Thyroid gland (tissue), 4 donors: ENCODE results near the gene DAG1. TPM values are rescaled to one million over a fixed set of nuclear protein-coding genes. Genes with fewer than 3 reads are reported as not detected.

Experiments
- DNase-seq, 2 donors: peaks; one replicate each; pipeline ENCODE4 v3.0.0-alpha.2; 2019
- H3K27ac ChIP-seq, 3 donors: fragments of 200-600 bp; sonication (generic); 1 replicate in 2 of 3; 2 replicates in 1 of 3; pipeline ENCODE4 v1.5.1; 2016 to 2019; ENCODE audit warnings: mild to moderate bottlenecking in 1 of 3, moderate library complexity in 1 of 3
- H3K27me3 ChIP-seq: fragments of 200-600 bp; sonication (generic); one replicate; pipeline ENCODE4 v1.5.1; 2019
- H3K36me3 ChIP-seq, 2 donors: fragments of 200-600 bp; sonication (generic); one replicate each; pipeline ENCODE4 v1.5.1; 2016 to 2019
- H3K4me1 ChIP-seq, 2 donors: fragments of 200-600 bp; sonication (generic); one replicate each; pipeline ENCODE4 v1.5.1; 2017 to 2019
- H3K4me3 ChIP-seq, 3 donors: fragments of 200-600 bp; sonication (generic); replicated peaks in 1 of 3; 1 replicate in 2 of 3; 2 replicates in 1 of 3; pipeline ENCODE4 v1.5.1; 2016; ENCODE audit warnings: mild to moderate bottlenecking in 1 of 3
- H3K9me3 ChIP-seq: fragments of 200-600 bp; sonication (generic); one replicate; pipeline ENCODE4 v1.5.1; 2017
- POLR2A ChIP-seq, 2 donors: fragments of 450-650 bp; IDR thresholded peaks; one replicate each; pipeline ENCODE4 v1.6.1; 2017; ENCODE audit warnings: antibody characterized with exemption in 2 of 2, mild to moderate bottlenecking in 2 of 2, moderate library complexity in 1 of 2
- WGBS, 2 donors: methylation state at CpG; one replicate each; pipeline ENCODE4 v1.1.5; 2017; 5-methylcytosine and 5-hydroxymethylcytosine counted together
- intact Hi-C: fragments of 100-400 bp; cut with DNase I; formaldehyde crosslinking; loops from one replicate; pipeline ENCODE4 v1.15.1; 2023
- small RNA-seq: library from RNA; depleted of rRNA; stranded (forward); fragments of <200 nt; gene quantifications from one replicate; pipeline ENCODE3, GENCODE V24; 2016
- total RNA-seq, 4 donors: library from RNA; depleted of rRNA; stranded (reverse); fragments of >200 nt; gene quantifications; one replicate each; pipeline ENCODE4 v1.2.3, GENCODE V29; 2016
- TF ChIP-seq, protein P1 (sequence below), 6 experiments: fragments of 200-600 bp in 3 of 6; fragments of 450-650 bp in 3 of 6; sonication (generic) in 3 of 6; IDR thresholded peaks; one replicate each; pipeline ENCODE4 v1.5.1; 2016 to 2019; ENCODE audit warnings: antibody characterized with exemption in 6 of 6, mild to moderate bottlenecking in 2 of 6, inconsistent platforms in 1 of 6, moderate library complexity in 1 of 6

DAG1 gene
- total RNA-seq, 4 donors from 2014 or later: 55.1 to 86.7 (median 79.6) TPM

GRCh38 chr3:49568965-49569364, 98.9 kb downstream of the DAG1 start:
- Histone ChIP-seq H3K27me3 (no peaks in the 10 kb centered on the region), H3K9me3 (no peaks in the 10 kb centered on the region), H3K27ac (no peak overlapping the region), H3K4me1 (no peaks in the 10 kb centered on the region), H3K36me3 (no peaks in the 10 kb centered on the region), H3K4me3 (no peak overlapping the region)
- DNase-seq: peak; percentile 6 to 36
- TF ChIP-seq, protein P1, sequence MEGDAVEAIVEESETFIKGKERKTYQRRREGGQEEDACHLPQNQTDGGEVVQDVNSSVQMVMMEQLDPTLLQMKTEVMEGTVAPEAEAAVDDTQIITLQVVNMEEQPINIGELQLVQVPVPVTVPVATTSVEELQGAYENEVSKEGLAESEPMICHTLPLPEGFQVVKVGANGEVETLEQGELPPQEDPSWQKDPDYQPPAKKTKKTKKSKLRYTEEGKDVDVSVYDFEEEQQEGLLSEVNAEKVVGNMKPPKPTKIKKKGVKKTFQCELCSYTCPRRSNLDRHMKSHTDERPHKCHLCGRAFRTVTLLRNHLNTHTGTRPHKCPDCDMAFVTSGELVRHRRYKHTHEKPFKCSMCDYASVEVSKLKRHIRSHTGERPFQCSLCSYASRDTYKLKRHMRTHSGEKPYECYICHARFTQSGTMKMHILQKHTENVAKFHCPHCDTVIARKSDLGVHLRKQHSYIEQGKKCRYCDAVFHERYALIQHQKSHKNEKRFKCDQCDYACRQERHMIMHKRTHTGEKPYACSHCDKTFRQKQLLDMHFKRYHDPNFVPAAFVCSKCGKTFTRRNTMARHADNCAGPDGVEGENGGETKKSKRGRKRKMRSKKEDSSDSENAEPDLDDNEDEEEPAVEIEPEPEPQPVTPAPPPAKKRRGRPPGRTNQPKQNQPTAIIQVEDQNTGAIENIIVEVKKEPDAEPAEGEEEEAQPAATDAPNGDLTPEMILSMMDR (IDR thresholded peaks at IDR 0.05): no peak
- no peak for TF ChIP-seq POLR2A (IDR thresholded peaks at IDR 0.05)
- intact Hi-C loops: no loop called here

GRCh38 chr3:49570028-49570654, 100.1 kb downstream of the DAG1 start:
- 70 to 73% methylated on average over 6 of the region's 6 CpGs for WGBS, 2 donors
- H3K4me1 ChIP-seq: no peaks in the 10 kb centered on the region
- no peaks in the 10 kb centered on the region for H3K9me3 ChIP-seq
- H3K27ac ChIP-seq: no peak overlapping the region
- H3K36me3 ChIP-seq: no peaks in the 10 kb centered on the region
- H3K27me3 ChIP-seq: no peaks in the 10 kb centered on the region
- no peak for DNase-seq
- TF ChIP-seq POLR2A (IDR thresholded peaks at IDR 0.05): no peak
- TF ChIP-seq, protein P1 (IDR thresholded peaks at IDR 0.05): no peak
- intact Hi-C loops: no loop called here
- no peak overlapping the region for H3K4me3 ChIP-seq

DNA sequence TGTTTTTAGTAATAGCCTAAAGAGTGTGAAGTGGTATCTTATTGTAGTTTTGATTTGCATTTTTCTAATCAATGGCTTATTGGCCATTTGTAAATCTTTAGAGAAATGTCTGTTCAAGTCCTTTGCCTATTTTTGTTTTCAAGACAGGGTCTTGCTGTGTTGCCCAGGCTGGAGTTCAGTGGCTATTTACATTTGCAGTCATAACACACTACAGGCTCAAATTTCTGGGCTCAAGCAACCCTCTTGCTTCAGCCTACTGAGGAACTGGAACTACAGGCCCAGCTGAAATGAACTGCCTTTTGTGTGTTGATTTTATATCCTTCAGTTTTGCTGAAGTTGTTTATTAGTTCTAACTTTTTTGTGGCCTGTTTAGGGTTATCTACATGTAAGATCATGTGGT, 112.1 kb downstream of the DAG1 start:
- no peaks in the 10 kb centered on the region for H3K36me3 ChIP-seq
- no peak overlapping the region for H3K27ac ChIP-seq
- no peaks in the 10 kb centered on the region for H3K9me3 ChIP-seq
- H3K27me3 ChIP-seq: no peaks in the 10 kb centered on the region
- H3K4me3 ChIP-seq: no peak overlapping the region
- no peaks in the 10 kb centered on the region for H3K4me1 ChIP-seq
- no peak for TF ChIP-seq POLR2A (IDR thresholded peaks at IDR 0.05)
- TF ChIP-seq, protein P1 (IDR thresholded peaks at IDR 0.05): no peak
- no peak for DNase-seq
- intact Hi-C loops: no loop called here

Small RNA genes lying within 50 kb of the gene (small RNA-seq; reads per million reads assigned to genes)
- not detected for gene RNA5SP130

Other genes starting within 250 kb of the DAG1 start
- gene C3orf62, start 193.0 kb upstream of the DAG1 start, total RNA-seq: 1 to 10 TPM; 2.8 to 6.2 (median 3.8) TPM
- gene USP4, start 130.2 kb upstream of the DAG1 start, total RNA-seq: 10 to 100 TPM; 19.8 to 32.6 (median 28.5) TPM
- 100 to 1,000 TPM; 161 to 398 (median 226) TPM for gene GPX1, start 111.9 kb upstream of the DAG1 start, total RNA-seq
- 100 to 1,000 TPM; 437 to 789 (median 587) TPM for gene RHOA, start 58.3 kb upstream of the DAG1 start, total RNA-seq
- 100 to 1,000 TPM in 2 of 4 donors, 10 to 100 TPM in 2; 50.4 to 177 (median 94.8) TPM for gene TCTA, start 57.8 kb upstream of the DAG1 start, total RNA-seq
- gene AMT, start 47.8 kb upstream of the DAG1 start, total RNA-seq: 1 to 10 TPM; 3.5 to 7.9 (median 5.9) TPM
- gene NICN1, start 40.9 kb upstream of the DAG1 start, total RNA-seq: 10 to 100 TPM; 10.7 to 20.9 (median 16.7) TPM
- gene BSN, start 84.2 kb downstream of the DAG1 start, total RNA-seq: 1 to 10 TPM in 2 of 4 donors, under 1 TPM in 2; 0.56 to 1.8 (median 0.99) TPM
- gene APEH, start 204.1 kb downstream of the DAG1 start, total RNA-seq: 100 to 1,000 TPM in 3 of 4 donors, 10 to 100 TPM in 1; 92.2 to 219 (median 185) TPM
- 10 to 100 TPM; 21.5 to 43.5 (median 40.7) TPM for gene MST1, start 219.2 kb downstream of the DAG1 start, total RNA-seq
- 10 to 100 TPM; 25.9 to 36.8 (median 33.5) TPM for gene RNF123, start 219.3 kb downstream of the DAG1 start, total RNA-seq
- gene AMIGO3, start 249.4 kb downstream of the DAG1 start, total RNA-seq: 1 to 10 TPM in 2 of 4 donors, under 1 TPM in 2; 0.40 to 2.8 (median 1.0) TPM